ENCODE data around the gene TBC1D1.

The TBC1D1 gene

GRCh38 chr4:38154681-38155588 lies 264.1 kb downstream of the TBC1D1 start:
- DNase-seq = no peak

- DNase-seq = no peak
Observed at GRCh38 chr4:38155589-38156294, 264.9 kb downstream of the TBC1D1 start.

- DNase-seq = no peak
Observed at GRCh38 chr4:38157592-38157991, 266.7 kb downstream of the TBC1D1 start.

GRCh38 chr4:38160487-38161207 lies 269.8 kb downstream of the TBC1D1 start:
- DNase-seq = no peak

- DNase-seq = no peak
Observed at GRCh38 chr4:38161208-38162113, 270.6 kb downstream of the TBC1D1 start.

- DNase-seq = no peak
Observed at GRCh38 chr4:38162240-38162784, 271.4 kb downstream of the TBC1D1 start.

- no peak for DNase-seq
Observed at GRCh38 chr4:38163216-38164006, 272.5 kb downstream of the TBC1D1 start.

- DNase-seq = no peak
Observed at GRCh38 chr4:38164346-38164745, 273.5 kb downstream of the TBC1D1 start.

- no peak for DNase-seq
Observed at GRCh38 chr4:38166082-38166481, 275.2 kb downstream of the TBC1D1 start.

GRCh38 chr4:38166768-38167167 lies 275.9 kb downstream of the TBC1D1 start:
- no peak for DNase-seq

GRCh38 chr4:38167973-38168372 lies 277.1 kb downstream of the TBC1D1 start:
- no peak for DNase-seq

GRCh38 chr4:38169524-38169923 lies 278.6 kb downstream of the TBC1D1 start:
- DNase-seq = no peak

GRCh38 chr4:38170338-38171169 lies 279.7 kb downstream of the TBC1D1 start:
- no peak for DNase-seq

GRCh38 chr4:38172078-38172477 lies 281.2 kb downstream of the TBC1D1 start:
- DNase-seq = no peak

GRCh38 chr4:38173935-38174518 lies 283.1 kb downstream of the TBC1D1 start:
- DNase-seq = no peak

- DNase-seq = no peak
Observed at GRCh38 chr4:38174801-38175200, 283.9 kb downstream of the TBC1D1 start.

GRCh38 chr4:38176165-38176564 lies 285.3 kb downstream of the TBC1D1 start:
- no peak for DNase-seq

- no peak for DNase-seq
Observed at GRCh38 chr4:38177035-38177546, 286.2 kb downstream of the TBC1D1 start.

- DNase-seq = peak; percentile 8
Observed at GRCh38 chr4:38177641-38178391, 286.9 kb downstream of the TBC1D1 start.

Measured in effector CD8-positive, alpha-beta T cell (primary cell).